ENCODE results near the gene UBE3A.
"Not testable (repeated sequence)": the region's sequence is repeated elsewhere in the genome, so short reads cannot be mapped to it uniquely, and the experiment has no call there.

The UBE3A gene

GRCh38 chr15:25464784-25465183 is 26.0 kb upstream of the UBE3A start:
- Histone ChIP-seq H3K56ac (ENCODE audit: low read length) (no peak overlapping the region), H2BK5ac (ENCODE audit: low read length) (no peak overlapping the region), H3K27me3 (ENCODE audit: insufficient read depth, low read length, poor library complexity) (no peaks in the 10 kb centered on the region), H3K23ac (ENCODE audit: low read length) (no peak overlapping the region), H3K4me1 (ENCODE audit: control insufficient read depth, low read depth, low read length) (no peaks in the 10 kb centered on the region), H3K4ac (ENCODE audit: low read depth, low read length) (no peak overlapping the region), H2BK120ac (ENCODE audit: low read depth, low read length) (no peak overlapping the region), H3K27ac (ENCODE audit: low read depth, low read length) (no peak overlapping the region), H4K8ac (ENCODE audit: low read depth, low read length) (no peak overlapping the region), H3K36me3 (ENCODE audit: control insufficient read depth, insufficient read depth, low read length) (no peaks in the 10 kb centered on the region), H2AK5ac (ENCODE audit: low read length) (no peak overlapping the region), H3K9ac (ENCODE audit: low read length) (no peak overlapping the region), H3K79me1 (ENCODE audit: low read length) (no peaks in the 10 kb centered on the region), H4K5ac (ENCODE audit: low read length) (no peak overlapping the region), H3K4me2 (ENCODE audit: low read length) (no peak overlapping the region), H3K4me3 (ENCODE audit: low read length) (no peak overlapping the region), H3K18ac (ENCODE audit: low read length) (no peak overlapping the region), H3K79me2 (ENCODE audit: control insufficient read depth, insufficient read depth, low read length) (no peaks in the 10 kb centered on the region), H2BK15ac (replicated peaks; ENCODE audit: low read depth) (no peak overlapping the region)
- no CpG with 5 or more reads among the region's 2 CpGs for WGBS (ENCODE audit: extremely low coverage, insufficient coverage, low lambda C conversion rate)
- no peak for DNase-seq

DNA sequence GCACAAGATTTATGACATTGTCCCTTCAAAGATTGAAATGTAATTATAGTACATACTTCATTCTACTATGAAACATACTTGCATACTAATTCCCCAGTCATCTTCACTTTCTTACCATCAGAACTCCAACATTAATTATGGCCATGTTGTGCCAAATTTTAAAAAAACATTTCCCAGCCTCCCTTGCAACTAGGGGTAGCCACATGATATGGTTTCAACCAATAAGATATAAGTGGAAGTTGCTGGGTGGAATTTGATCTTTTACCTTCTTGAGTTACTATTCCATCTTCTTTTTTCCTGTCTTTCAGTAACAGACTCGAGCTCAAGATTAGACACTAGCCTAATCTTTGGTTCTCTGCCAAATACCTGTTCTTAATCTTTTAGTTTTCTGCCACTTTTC is 25.6 kb upstream of the UBE3A start:
- H2AK5ac ChIP-seq (ENCODE audit: low read length) = no peak overlapping the region
- no peak overlapping the region for H3K18ac ChIP-seq (ENCODE audit: low read length)
- H3K36me3 ChIP-seq (ENCODE audit: control insufficient read depth, insufficient read depth, low read length) = no peaks in the 10 kb centered on the region
- no peak overlapping the region for H2BK15ac ChIP-seq (replicated peaks; ENCODE audit: low read depth)
- H3K23ac ChIP-seq (ENCODE audit: low read length) = no peak overlapping the region
- no peak overlapping the region for H3K4me3 ChIP-seq (ENCODE audit: low read length)
- no peak overlapping the region for H4K5ac ChIP-seq (ENCODE audit: low read length)
- H2BK5ac ChIP-seq (ENCODE audit: low read length) = no peak overlapping the region
- no peak overlapping the region for H4K8ac ChIP-seq (ENCODE audit: low read depth, low read length)
- H3K4ac ChIP-seq (ENCODE audit: low read depth, low read length) = no peak overlapping the region
- H2BK120ac ChIP-seq (ENCODE audit: low read depth, low read length) = no peak overlapping the region
- H3K27me3 ChIP-seq (ENCODE audit: insufficient read depth, low read length, poor library complexity) = no peaks in the 10 kb centered on the region
- H3K79me2 ChIP-seq (ENCODE audit: control insufficient read depth, insufficient read depth, low read length) = no peaks in the 10 kb centered on the region
- WGBS (ENCODE audit: extremely low coverage, insufficient coverage, low lambda C conversion rate) = no CpG with 5 or more reads among the region's 1 CpG
- no peak overlapping the region for H3K27ac ChIP-seq (ENCODE audit: low read depth, low read length)
- no peak overlapping the region for H3K56ac ChIP-seq (ENCODE audit: low read length)
- no peaks in the 10 kb centered on the region for H3K79me1 ChIP-seq (ENCODE audit: low read length)
- no peak overlapping the region for H3K9ac ChIP-seq (ENCODE audit: low read length)
- DNase-seq = no peak
- no peaks in the 10 kb centered on the region for H3K4me1 ChIP-seq (ENCODE audit: control insufficient read depth, low read depth, low read length)
- H3K4me2 ChIP-seq (ENCODE audit: low read length) = no peak overlapping the region

GRCh38 chr15:25456196-25456595 is 17.4 kb upstream of the UBE3A start:
- no peak overlapping the region for H2BK5ac ChIP-seq (ENCODE audit: low read length)
- H3K36me3 ChIP-seq (ENCODE audit: control insufficient read depth, insufficient read depth, low read length) = no peaks in the 10 kb centered on the region
- no peaks in the 10 kb centered on the region for H3K4me1 ChIP-seq (ENCODE audit: control insufficient read depth, low read depth, low read length)
- H3K4me2 ChIP-seq (ENCODE audit: low read length) = no peak overlapping the region
- H2BK15ac ChIP-seq (replicated peaks; ENCODE audit: low read depth) = no peak overlapping the region
- no peak overlapping the region for H3K23ac ChIP-seq (ENCODE audit: low read length)
- no peak overlapping the region for H3K9ac ChIP-seq (ENCODE audit: low read length)
- H3K79me1 ChIP-seq (ENCODE audit: low read length) = no peaks in the 10 kb centered on the region
- H2BK120ac ChIP-seq (ENCODE audit: low read depth, low read length) = no peak overlapping the region
- no peaks in the 10 kb centered on the region for H3K79me2 ChIP-seq (ENCODE audit: control insufficient read depth, insufficient read depth, low read length)
- H3K27ac ChIP-seq (ENCODE audit: low read depth, low read length) = no peak overlapping the region
- no peak overlapping the region for H3K18ac ChIP-seq (ENCODE audit: low read length)
- H2AK5ac ChIP-seq (ENCODE audit: low read length) = no peak overlapping the region
- H3K4ac ChIP-seq (ENCODE audit: low read depth, low read length) = no peak overlapping the region
- H4K5ac ChIP-seq (ENCODE audit: low read length) = no peak overlapping the region
- H3K27me3 ChIP-seq (ENCODE audit: insufficient read depth, low read length, poor library complexity) = no peaks in the 10 kb centered on the region
- H3K4me3 ChIP-seq (ENCODE audit: low read length) = no peak overlapping the region
- no peak overlapping the region for H4K8ac ChIP-seq (ENCODE audit: low read depth, low read length)
- WGBS (ENCODE audit: extremely low coverage, insufficient coverage, low lambda C conversion rate) = no CpG with 5 or more reads among the region's 3 CpGs
- no peak for DNase-seq
- no peak overlapping the region for H3K56ac ChIP-seq (ENCODE audit: low read length)

DNA sequence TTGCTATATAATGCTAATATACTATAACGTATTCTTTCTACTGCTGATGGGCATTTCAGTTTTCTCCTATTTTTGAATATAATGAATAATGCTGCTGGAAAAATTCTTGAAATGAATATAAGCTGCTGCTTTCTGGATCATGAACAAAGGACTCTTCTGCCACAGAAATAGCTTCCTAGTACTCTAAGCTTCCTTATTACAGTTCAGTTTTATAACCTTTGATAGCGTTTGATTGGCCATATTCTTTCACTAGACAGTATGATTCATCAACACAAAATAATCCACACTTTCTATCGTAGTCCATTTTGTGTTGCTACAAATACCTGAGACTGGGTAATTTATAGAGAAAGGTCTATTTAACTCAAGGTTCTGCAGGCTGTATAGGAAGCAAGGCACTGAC is 16.4 kb upstream of the UBE3A start:
- H3K79me2 ChIP-seq (ENCODE audit: control insufficient read depth, insufficient read depth, low read length) = no peaks in the 10 kb centered on the region
- WGBS (ENCODE audit: extremely low coverage, insufficient coverage, low lambda C conversion rate) = no CpG with 5 or more reads among the region's 3 CpGs

GRCh38 chr15:25454771-25455170 is 15.9 kb upstream of the UBE3A start:
- Histone ChIP-seq H4K8ac (ENCODE audit: low read depth, low read length) (no peak overlapping the region), H3K79me1 (ENCODE audit: low read length) (no peaks in the 10 kb centered on the region), H3K23ac (ENCODE audit: low read length) (no peak overlapping the region), H2BK15ac (replicated peaks; ENCODE audit: low read depth) (no peak overlapping the region), H3K56ac (ENCODE audit: low read length) (no peak overlapping the region), H2BK120ac (ENCODE audit: low read depth, low read length) (no peak overlapping the region), H3K9ac (ENCODE audit: low read length) (no peak overlapping the region), H3K36me3 (ENCODE audit: control insufficient read depth, insufficient read depth, low read length) (no peaks in the 10 kb centered on the region), H2BK5ac (ENCODE audit: low read length) (no peak overlapping the region), H3K4me2 (ENCODE audit: low read length) (no peak overlapping the region), H4K5ac (ENCODE audit: low read length) (no peak overlapping the region), H3K79me2 (ENCODE audit: control insufficient read depth, insufficient read depth, low read length) (no peaks in the 10 kb centered on the region), H3K18ac (ENCODE audit: low read length) (no peak overlapping the region), H3K27ac (ENCODE audit: low read depth, low read length) (no peak overlapping the region), H3K4me3 (ENCODE audit: low read length) (no peak overlapping the region), H3K27me3 (ENCODE audit: insufficient read depth, low read length, poor library complexity) (no peaks in the 10 kb centered on the region), H3K4ac (ENCODE audit: low read depth, low read length) (no peak overlapping the region), H3K4me1 (ENCODE audit: control insufficient read depth, low read depth, low read length) (no peaks in the 10 kb centered on the region), H2AK5ac (ENCODE audit: low read length) (no peak overlapping the region)
- DNase-seq = no peak
- no CpG with 5 or more reads among the region's 2 CpGs for WGBS (ENCODE audit: extremely low coverage, insufficient coverage, low lambda C conversion rate)

More for the DNA sequence above, 16.4 kb upstream of the UBE3A start:
- Histone ChIP-seq H3K4ac (ENCODE audit: low read depth, low read length) (no peak overlapping the region), H3K79me1 (ENCODE audit: low read length) (no peaks in the 10 kb centered on the region), H2BK15ac (replicated peaks; ENCODE audit: low read depth) (no peak overlapping the region), H3K27me3 (ENCODE audit: insufficient read depth, low read length, poor library complexity) (no peaks in the 10 kb centered on the region), H4K5ac (ENCODE audit: low read length) (no peak overlapping the region), H4K8ac (ENCODE audit: low read depth, low read length) (no peak overlapping the region), H2BK120ac (ENCODE audit: low read depth, low read length) (no peak overlapping the region), H3K4me1 (ENCODE audit: control insufficient read depth, low read depth, low read length) (no peaks in the 10 kb centered on the region), H3K56ac (ENCODE audit: low read length) (no peak overlapping the region), H3K18ac (ENCODE audit: low read length) (no peak overlapping the region), H3K4me3 (ENCODE audit: low read length) (no peak overlapping the region), H3K9ac (ENCODE audit: low read length) (no peak overlapping the region), H3K36me3 (ENCODE audit: control insufficient read depth, insufficient read depth, low read length) (no peaks in the 10 kb centered on the region), H3K27ac (ENCODE audit: low read depth, low read length) (no peak overlapping the region), H3K4me2 (ENCODE audit: low read length) (no peak overlapping the region), H2AK5ac (ENCODE audit: low read length) (no peak overlapping the region), H3K23ac (ENCODE audit: low read length) (no peak overlapping the region), H2BK5ac (ENCODE audit: low read length) (no peak overlapping the region)
- DNase-seq = no peak

DNA sequence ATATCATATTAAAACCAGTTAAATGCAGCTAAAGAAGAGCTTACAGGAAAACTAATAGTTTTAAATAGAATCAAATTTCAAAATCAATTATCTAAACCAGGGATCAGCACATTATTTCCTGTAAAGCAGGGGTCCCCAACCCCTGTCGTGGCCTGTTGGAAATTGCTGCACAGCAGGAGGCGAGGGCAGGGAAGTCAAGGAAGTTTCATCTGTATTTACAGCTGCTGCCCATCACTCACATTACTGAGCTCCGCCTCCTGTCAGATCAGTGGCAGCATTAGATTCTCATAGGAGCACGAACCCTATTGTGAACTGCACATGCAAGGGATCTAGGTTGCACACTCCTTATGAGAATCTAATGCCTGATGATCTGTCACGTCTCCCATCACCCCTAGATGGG is 14.4 kb upstream of the UBE3A start:
- not testable (repeated sequence) for H3K27me3 ChIP-seq (ENCODE audit: insufficient read depth, low read length, poor library complexity); H3K27ac ChIP-seq (ENCODE audit: low read depth, low read length); H3K56ac ChIP-seq (ENCODE audit: low read length); H2BK5ac ChIP-seq (ENCODE audit: low read length); H3K9ac ChIP-seq (ENCODE audit: low read length); H2BK120ac ChIP-seq (ENCODE audit: low read depth, low read length); H2BK15ac ChIP-seq (replicated peaks; ENCODE audit: low read depth); DNase-seq; H4K8ac ChIP-seq (ENCODE audit: low read depth, low read length); H3K4me3 ChIP-seq (ENCODE audit: low read length); H4K5ac ChIP-seq (ENCODE audit: low read length); H3K4me1 ChIP-seq (ENCODE audit: control insufficient read depth, low read depth, low read length); H3K79me2 ChIP-seq (ENCODE audit: control insufficient read depth, insufficient read depth, low read length); H3K36me3 ChIP-seq (ENCODE audit: control insufficient read depth, insufficient read depth, low read length); H3K23ac ChIP-seq (ENCODE audit: low read length); H2AK5ac ChIP-seq (ENCODE audit: low read length); H3K18ac ChIP-seq (ENCODE audit: low read length); H3K4ac ChIP-seq (ENCODE audit: low read depth, low read length); H3K79me1 ChIP-seq (ENCODE audit: low read length); H3K4me2 ChIP-seq (ENCODE audit: low read length)
- no CpG with 5 or more reads among the region's 5 CpGs for WGBS (ENCODE audit: extremely low coverage, insufficient coverage, low lambda C conversion rate)

Measured in mesendoderm (in vitro differentiated cells).